Measurements from ENCODE around the gene LASP1. TPM values are rescaled to one million over a fixed set of nuclear protein-coding genes. Genes with fewer than 3 reads are reported as not detected.
A peak's percentile ranks its signal among the peaks of the same experiment; 100 is the strongest.

LASP1 gene
- total RNA-seq, 1 donor from 2014 or later, result 146 TPM

- H3K4me1 Mint-ChIP-seq (ENCODE audit: unreplicated experiment), result no peaks in the 10 kb centered on the region
- DNase-seq (ENCODE audit: low spot score), result no peak
- H3K36me3 Mint-ChIP-seq (ENCODE audit: low read depth, unreplicated experiment), result no peaks in the 10 kb centered on the region
- no peak for TF ChIP-seq CTCF (IDR thresholded peaks at IDR 0.05; ENCODE audit: unreplicated experiment)
- no peak overlapping the region for H3K27ac Mint-ChIP-seq (ENCODE audit: unreplicated experiment)
- H3K4me3 Mint-ChIP-seq (ENCODE audit: unreplicated experiment), result no peak overlapping the region
- no peaks in the 10 kb centered on the region for H3K9me3 Mint-ChIP-seq (ENCODE audit: unreplicated experiment)
- no peaks in the 10 kb centered on the region for H3K27me3 Mint-ChIP-seq (ENCODE audit: unreplicated experiment)
These were observed 99.4 kb downstream of the LASP1 start for GRCh38 chr17:38969281-38969680.

- no peak for DNase-seq (ENCODE audit: low spot score)
- Mint-ChIP-seq H3K36me3 (ENCODE audit: low read depth, unreplicated experiment) (no peaks in the 10 kb centered on the region), H3K27me3 (ENCODE audit: unreplicated experiment) (no peaks in the 10 kb centered on the region), H3K9me3 (ENCODE audit: unreplicated experiment) (no peaks in the 10 kb centered on the region), H3K4me3 (ENCODE audit: unreplicated experiment) (no peak overlapping the region), H3K4me1 (ENCODE audit: unreplicated experiment) (no peaks in the 10 kb centered on the region), H3K27ac (ENCODE audit: unreplicated experiment) (no peak overlapping the region)
- no peak for TF ChIP-seq CTCF (IDR thresholded peaks at IDR 0.05; ENCODE audit: unreplicated experiment)
These were observed 100.3 kb downstream of the LASP1 start for GRCh38 chr17:38970128-38970527.

- no peaks in the 10 kb centered on the region for H3K9me3 Mint-ChIP-seq (ENCODE audit: unreplicated experiment)
- no peak overlapping the region for H3K27ac Mint-ChIP-seq (ENCODE audit: unreplicated experiment)
- H3K4me1 Mint-ChIP-seq (ENCODE audit: unreplicated experiment), result no peaks in the 10 kb centered on the region
- no peaks in the 10 kb centered on the region for H3K27me3 Mint-ChIP-seq (ENCODE audit: unreplicated experiment)
- DNase-seq (ENCODE audit: low spot score), result no peak
- H3K36me3 Mint-ChIP-seq (ENCODE audit: low read depth, unreplicated experiment), result no peaks in the 10 kb centered on the region
- TF ChIP-seq CTCF (IDR thresholded peaks at IDR 0.05; ENCODE audit: unreplicated experiment), result no peak
- H3K4me3 Mint-ChIP-seq (ENCODE audit: unreplicated experiment), result no peak overlapping the region
These were observed 100.9 kb downstream of the LASP1 start for GRCh38 chr17:38970804-38971203.

Small RNA genes lying within 50 kb of the gene (microRNA-seq; reads per million reads assigned to microRNA genes)
- 0.77 reads per million, percentile 4 among the genes with 10 or more reads in this experiment for gene MIR4727 (ENCODE audit: unreplicated experiment)
- 0.56 reads per million for gene MIR6779 (ENCODE audit: unreplicated experiment)

Other genes starting within 250 kb of the LASP1 start
- 1.3 TPM for gene EPOP, start 195.1 kb upstream of the LASP1 start, total RNA-seq (ENCODE audit: unreplicated experiment)
- gene MLLT6, start 164.8 kb upstream of the LASP1 start, total RNA-seq (ENCODE audit: unreplicated experiment), result 33.8 TPM
- gene CISD3, start 139.7 kb upstream of the LASP1 start, total RNA-seq (ENCODE audit: unreplicated experiment), result 17.0 TPM
- 79.4 TPM for gene PCGF2, start 121.7 kb upstream of the LASP1 start, total RNA-seq (ENCODE audit: unreplicated experiment)
- gene PSMB3, start 117.3 kb upstream of the LASP1 start, total RNA-seq (ENCODE audit: unreplicated experiment), result 175 TPM
- 91.7 TPM for gene PIP4K2B, start 70.5 kb upstream of the LASP1 start, total RNA-seq (ENCODE audit: unreplicated experiment)
- 18.1 TPM for gene CWC25, start 44.7 kb upstream of the LASP1 start, total RNA-seq (ENCODE audit: unreplicated experiment)
- 2,464 TPM for gene RPL23, start 16.3 kb upstream of the LASP1 start, total RNA-seq (ENCODE audit: unreplicated experiment)
- not detected for gene FBXO47, start 97.3 kb downstream of the LASP1 start, total RNA-seq (ENCODE audit: unreplicated experiment)

Data from endothelial cell (in vitro differentiated cells).